ENCODE results near the gene RORB.
"Not testable (repeated sequence)": the region's sequence is repeated elsewhere in the genome, so short reads cannot be mapped to it uniquely, and the experiment has no call there.

The RORB gene

GRCh38 chr9:74517188-74517587 lies 20.1 kb downstream of the RORB start:
- no peak for DNase-seq

- DNase-seq = no peak
Observed at GRCh38 chr9:74519419-74519818, 22.3 kb downstream of the RORB start.

GRCh38 chr9:74521009-74521408 lies 23.9 kb downstream of the RORB start:
- DNase-seq = no peak

- DNase-seq = no peak
Observed at GRCh38 chr9:74524289-74524688, 27.2 kb downstream of the RORB start.

- DNase-seq = no peak
Observed at GRCh38 chr9:74526215-74526614, 29.1 kb downstream of the RORB start.

- no peak for DNase-seq
Observed at GRCh38 chr9:74527718-74528117, 30.6 kb downstream of the RORB start.

GRCh38 chr9:74528207-74528606 lies 31.1 kb downstream of the RORB start:
- DNase-seq = no peak

- DNase-seq = not testable (repeated sequence)
Observed at GRCh38 chr9:74530458-74530857, 33.3 kb downstream of the RORB start.

- DNase-seq = no peak
Observed at GRCh38 chr9:74533253-74533652, 36.1 kb downstream of the RORB start.

- no peak for DNase-seq
Observed at GRCh38 chr9:74534841-74535240, 37.7 kb downstream of the RORB start.

- no peak for DNase-seq
Observed at GRCh38 chr9:74543145-74543544, 46.0 kb downstream of the RORB start.

- no peak for DNase-seq
Observed at GRCh38 chr9:74551266-74551665, 54.1 kb downstream of the RORB start.

- no peak for DNase-seq
Observed at GRCh38 chr9:74554751-74555419, 57.8 kb downstream of the RORB start.

- no peak for DNase-seq
Observed at GRCh38 chr9:74555565-74555964, 58.4 kb downstream of the RORB start.

- DNase-seq = no peak
Observed at GRCh38 chr9:74556685-74557084, 59.5 kb downstream of the RORB start.

GRCh38 chr9:74557571-74557970 lies 60.4 kb downstream of the RORB start:
- DNase-seq = no peak

GRCh38 chr9:74562611-74563010 lies 65.5 kb downstream of the RORB start:
- no peak for DNase-seq

GRCh38 chr9:74570879-74571512 lies 73.9 kb downstream of the RORB start:
- no peak for DNase-seq

- no peak for DNase-seq
Observed at GRCh38 chr9:74573640-74574191, 76.6 kb downstream of the RORB start.

GRCh38 chr9:74576176-74576575 lies 79.0 kb downstream of the RORB start:
- no peak for DNase-seq

- no peak for DNase-seq
Observed at GRCh38 chr9:74577956-74578355, 80.8 kb downstream of the RORB start.

- DNase-seq = no peak
Observed at GRCh38 chr9:74589576-74589975, 92.4 kb downstream of the RORB start.

GRCh38 chr9:74595286-74595685 lies 98.2 kb downstream of the RORB start:
- no peak for DNase-seq

GRCh38 chr9:74598874-74599273 lies 101.7 kb downstream of the RORB start:
- no peak for DNase-seq
